HG02884 (cell line): ENCODE results near the gene LGALS13.

Experiments used
- ATAC-seq: cut with Tn5 transposase; IDR thresholded peaks from one replicate; pipeline ENCODE4 v1.9.1; 2021; ENCODE audit warnings: mild to moderate bottlenecking, moderate library complexity; ENCODE audit not compliant: unreplicated experiment

Gene LGALS13

GRCh38 chr19:39602224-39602623 lies at the start of gene LGALS13:
LGALS13 (plus strand) TSS chr19:39602524; CDS start chr19:39602569, 45 bp downstream.
- ATAC-seq: no peak

- ATAC-seq: no peak
These were observed 49.2 kb upstream of the LGALS13 start for GRCh38 chr19:39553082-39553652.

DNA sequence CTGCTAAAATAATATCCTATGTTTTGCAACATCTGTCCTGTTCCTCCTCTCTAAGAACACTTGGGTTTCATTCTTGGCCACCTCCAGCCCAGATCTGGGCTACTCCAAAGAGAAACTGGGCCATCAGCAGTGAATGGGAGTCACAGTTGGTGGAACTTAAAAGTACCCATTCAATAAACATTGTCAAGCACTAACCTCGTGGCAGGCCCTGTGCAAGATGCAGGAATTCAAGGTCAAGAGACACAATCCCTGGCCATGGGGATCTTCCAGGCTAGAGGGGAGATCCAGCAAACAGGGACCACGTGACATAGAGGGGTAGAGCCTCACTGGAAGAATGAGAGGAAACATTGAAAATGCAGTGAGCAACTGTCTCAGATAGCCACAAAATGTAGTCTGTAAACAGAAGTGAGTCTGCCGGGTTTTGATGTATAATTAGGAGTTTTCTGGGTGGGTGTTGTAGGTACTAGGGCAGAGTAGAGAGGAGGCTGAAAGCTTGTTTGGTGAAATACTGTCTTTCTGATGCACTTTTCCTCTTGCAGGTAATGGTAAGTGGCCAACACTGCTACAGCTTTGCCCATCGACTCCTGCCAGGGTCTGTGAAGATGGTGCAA lies 47.5 kb upstream of the LGALS13 start:
- no peak for ATAC-seq

DNA sequence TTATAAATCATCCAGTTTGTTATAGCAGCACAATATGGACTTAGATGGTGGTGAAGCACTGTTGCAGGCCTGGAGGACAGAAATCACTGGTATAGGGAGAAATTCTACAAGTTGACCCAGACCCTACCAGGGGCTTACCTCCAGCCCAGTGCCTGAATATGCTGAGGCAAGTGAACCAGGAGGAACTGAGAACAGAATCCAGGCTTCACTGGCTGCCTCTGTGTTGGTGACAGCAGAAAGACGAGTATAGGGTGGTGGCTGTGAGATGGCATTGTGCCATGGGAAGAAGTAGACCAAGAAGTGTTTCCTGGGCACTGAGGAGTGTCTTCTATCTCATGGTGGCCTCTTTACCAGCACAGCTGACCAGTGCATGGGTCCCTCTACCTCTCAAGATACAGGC lies 46.4 kb upstream of the LGALS13 start:
- ATAC-seq: no peak

DNA sequence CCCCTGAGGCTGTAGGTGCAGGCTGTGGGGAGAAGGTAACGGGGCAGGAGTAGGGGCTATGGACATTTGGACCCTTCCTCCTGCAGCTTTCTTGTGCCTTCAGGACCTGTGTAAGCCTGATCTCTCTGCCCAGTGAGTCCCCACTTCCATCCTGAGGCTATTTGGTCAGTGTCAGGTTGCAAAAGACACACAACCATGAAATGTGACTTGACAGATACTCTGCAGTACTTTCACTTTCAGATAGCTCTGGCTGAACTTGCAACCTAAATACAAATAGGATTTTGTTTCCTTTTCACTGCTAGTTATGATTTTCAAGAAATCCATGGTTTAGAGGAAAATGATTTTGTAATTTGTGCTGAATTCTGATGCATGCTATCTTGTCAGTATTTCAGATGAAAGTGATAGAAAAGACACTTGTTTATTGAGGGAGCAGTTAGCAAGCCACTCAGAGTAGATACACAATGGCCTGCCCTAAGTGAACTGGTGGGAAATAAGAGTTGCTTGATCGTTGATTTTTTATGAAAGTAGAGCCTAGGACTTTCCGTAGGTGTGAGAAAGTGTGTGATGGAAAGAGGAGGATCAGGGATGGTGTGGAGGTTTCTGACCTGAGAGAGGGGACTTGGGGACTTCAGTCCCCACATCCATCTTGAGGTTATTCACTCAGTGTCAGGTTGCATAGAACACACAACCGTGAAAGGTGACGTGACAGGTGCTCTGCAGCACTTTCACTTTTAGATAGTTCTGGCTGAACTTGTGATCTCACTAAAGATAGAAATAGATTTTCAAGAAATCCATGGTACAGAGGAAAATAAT lies 44.3 kb upstream of the LGALS13 start:
- peak; percentile 31 for ATAC-seq

DNA sequence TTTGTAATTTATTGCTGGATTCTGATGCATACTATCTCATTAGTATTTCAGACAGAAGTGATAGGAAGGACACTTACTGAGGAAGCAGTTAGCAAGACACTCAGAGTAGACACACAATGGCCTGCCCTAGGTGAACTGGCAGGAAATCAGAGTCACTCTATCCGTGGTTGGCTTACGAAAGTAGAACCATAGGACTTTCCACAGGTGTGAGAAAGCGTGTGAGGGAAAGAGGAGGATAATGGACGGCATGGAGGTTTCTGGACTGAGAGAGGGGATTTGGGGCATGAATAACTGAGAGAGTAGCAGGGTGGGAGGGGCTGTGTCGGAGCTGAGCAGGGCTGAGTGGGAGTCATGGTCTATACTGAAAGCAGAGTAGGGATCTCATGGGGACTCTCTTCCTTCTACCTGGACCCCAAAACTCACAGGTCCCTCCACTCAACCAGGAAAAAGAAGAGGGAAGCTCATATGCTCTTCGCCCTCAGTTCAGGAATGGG lies 43.7 kb upstream of the LGALS13 start:
- ATAC-seq: no peak

DNA sequence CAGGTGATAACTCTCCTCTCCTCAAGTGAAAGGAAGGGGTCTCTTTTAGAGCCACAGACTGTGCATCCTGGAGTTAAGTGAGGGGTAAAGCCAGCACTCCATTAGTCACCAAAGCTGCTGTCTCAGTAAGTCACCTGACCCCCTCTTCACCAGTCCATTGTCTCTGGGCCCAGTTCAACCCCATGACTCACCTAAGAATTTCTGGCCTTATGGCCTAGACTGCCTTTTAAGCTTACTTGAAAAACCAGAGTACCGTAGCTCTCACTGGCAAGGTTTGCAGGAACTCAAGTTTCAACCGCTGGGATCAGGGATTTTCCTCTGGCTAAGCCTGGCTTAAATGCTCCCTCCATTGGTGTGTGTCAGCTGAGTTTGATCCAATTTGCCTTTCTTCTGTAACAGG lies 38.9 kb upstream of the LGALS13 start:
- no peak for ATAC-seq

DNA sequence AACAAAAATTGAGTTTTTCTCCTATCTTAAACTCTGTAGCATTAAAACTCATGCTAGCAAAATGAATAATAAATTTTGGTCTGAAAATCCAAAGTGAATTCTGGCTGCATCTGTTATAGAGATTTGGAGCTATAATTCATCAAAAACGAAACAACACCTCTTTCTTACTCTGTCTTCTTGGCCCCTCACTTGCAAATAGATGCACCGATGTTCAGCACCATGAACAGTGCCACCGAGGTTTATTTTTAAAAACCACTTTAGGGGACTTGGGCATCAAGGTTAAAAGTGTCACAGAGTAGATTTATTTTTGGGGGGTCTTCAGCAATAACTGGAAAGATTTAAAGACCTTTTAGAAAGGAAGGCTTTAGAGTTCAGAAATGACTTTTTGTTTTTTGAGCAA lies 36.3 kb upstream of the LGALS13 start:
- ATAC-seq: no peak

GRCh38 chr19:39568604-39569003 lies 33.7 kb upstream of the LGALS13 start:
- ATAC-seq: no peak

DNA sequence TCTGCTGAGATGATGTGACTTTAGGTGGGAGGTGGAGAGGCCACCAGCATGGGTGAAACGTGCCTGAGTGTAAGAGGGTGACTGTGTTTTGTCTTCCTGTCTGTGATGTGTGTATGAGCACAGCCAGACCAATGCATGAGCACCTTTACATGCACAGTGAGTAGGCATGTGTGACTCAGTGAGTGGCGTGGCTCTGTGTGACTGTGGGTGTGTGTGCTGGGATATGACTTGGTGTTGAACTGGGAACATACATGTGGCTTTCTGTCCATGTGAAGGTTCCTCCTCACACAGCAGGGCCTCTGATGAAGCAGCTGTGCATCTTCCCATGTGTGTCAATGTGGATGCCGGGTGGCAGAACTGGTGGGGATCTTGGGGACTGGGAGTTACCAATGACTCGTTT lies 19.9 kb upstream of the LGALS13 start:
- ATAC-seq: no peak

DNA sequence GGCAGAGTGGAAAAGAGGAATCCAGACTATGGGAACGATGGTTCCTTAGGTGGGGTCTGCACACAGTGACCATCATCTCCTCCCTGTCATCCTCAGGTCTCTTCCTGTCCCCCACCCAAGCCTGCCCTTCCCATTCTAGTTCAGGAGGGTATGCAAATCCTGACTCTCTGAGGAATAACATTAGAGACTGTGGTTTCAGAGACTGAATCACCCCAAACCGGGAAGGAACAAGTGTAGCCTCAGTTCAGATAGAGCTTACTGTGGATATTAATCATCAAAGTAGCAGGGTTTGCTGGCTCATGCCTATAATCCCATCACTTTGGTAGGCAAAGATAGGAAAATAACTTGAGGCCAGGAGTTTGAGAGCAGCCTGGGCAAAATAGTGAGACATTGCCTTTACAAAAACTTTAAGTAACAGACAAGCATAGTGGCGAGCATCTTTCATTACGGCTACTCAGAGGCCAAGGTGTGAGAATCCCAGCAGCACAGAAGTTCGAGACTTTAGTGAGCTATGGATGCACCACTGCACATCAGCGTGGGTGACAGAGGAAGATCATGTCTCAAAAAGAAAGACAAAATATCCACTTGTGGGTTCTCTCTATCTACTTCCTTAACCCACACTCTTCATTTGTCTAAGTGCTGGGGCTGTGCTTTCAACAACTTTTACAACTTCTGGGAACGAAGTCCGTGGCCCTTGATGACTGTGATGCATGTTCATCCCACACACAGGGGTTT lies 19.3 kb upstream of the LGALS13 start:
- ATAC-seq: no peak

GRCh38 chr19:39587496-39587895 lies 14.8 kb upstream of the LGALS13 start:
- ATAC-seq: no peak

GRCh38 chr19:39588066-39588465 lies 14.3 kb upstream of the LGALS13 start:
- ATAC-seq: no peak

- ATAC-seq: no peak
These were observed 12.1 kb upstream of the LGALS13 start for GRCh38 chr19:39590265-39590664.

DNA sequence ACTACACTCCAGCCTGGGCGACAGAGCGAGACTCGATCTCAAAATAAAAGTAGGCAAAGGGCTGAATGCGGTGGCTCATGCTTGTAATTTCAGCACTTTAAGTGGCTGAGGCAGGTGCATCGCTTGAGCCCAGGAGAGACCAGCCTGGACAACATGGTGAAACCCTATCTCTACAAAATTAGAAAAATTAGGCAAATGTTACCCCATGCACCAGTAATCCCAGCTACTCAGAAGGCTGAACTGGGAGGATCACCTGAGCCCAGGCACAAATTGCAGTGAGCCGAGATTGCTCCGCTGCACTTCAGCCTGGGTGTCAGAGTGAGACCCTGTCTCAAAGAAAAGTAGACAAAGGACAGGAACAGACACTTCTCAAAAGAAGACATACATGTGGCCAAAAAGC lies 9.9 kb upstream of the LGALS13 start:
- ATAC-seq: no peak

DNA sequence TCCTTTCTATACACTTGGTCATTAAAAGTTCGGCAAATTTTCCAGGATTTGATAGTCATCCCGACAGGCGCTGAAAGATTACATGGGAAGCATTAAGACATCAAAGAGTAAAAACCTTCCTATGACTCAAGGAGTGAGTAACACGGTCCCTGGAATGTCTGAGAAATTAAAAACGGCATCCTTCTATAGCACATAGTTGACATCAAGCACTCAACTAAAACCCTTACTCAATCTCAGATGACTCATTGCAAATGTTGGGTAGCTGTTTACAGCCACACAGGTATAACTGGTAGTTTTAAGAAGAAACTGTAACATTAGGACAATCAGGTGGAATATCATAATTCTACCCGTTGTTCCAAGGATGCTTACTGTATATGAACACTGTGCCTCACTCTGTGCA lies 6.4 kb upstream of the LGALS13 start:
- no peak for ATAC-seq

GRCh38 chr19:39596911-39597310 lies 5.4 kb upstream of the LGALS13 start:
- no peak for ATAC-seq

GRCh38 chr19:39599116-39599515 lies 3.2 kb upstream of the LGALS13 start:
- no peak for ATAC-seq

- ATAC-seq: no peak
These were observed 1.5 kb downstream of the LGALS13 start for GRCh38 chr19:39603825-39604224.

DNA sequence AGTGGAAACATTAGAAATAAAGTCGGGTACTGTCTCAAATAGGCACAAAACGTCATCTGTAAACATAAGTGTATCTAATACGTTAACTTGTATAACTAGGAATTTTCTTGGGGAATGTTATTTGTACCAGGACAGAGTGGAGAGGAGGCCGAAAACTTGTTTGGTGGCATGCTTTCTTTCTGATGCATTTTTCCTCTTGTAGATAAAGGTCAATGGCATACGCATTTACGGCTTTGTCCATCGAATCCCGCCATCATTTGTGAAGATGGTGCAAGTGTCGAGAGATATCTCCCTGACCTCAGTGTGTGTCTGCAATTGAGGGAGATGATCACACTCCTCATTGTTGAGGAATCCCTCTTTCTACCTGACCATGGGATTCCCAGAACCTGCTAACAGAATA lies 4.7 kb downstream of the LGALS13 start:
- no peak for ATAC-seq

DNA sequence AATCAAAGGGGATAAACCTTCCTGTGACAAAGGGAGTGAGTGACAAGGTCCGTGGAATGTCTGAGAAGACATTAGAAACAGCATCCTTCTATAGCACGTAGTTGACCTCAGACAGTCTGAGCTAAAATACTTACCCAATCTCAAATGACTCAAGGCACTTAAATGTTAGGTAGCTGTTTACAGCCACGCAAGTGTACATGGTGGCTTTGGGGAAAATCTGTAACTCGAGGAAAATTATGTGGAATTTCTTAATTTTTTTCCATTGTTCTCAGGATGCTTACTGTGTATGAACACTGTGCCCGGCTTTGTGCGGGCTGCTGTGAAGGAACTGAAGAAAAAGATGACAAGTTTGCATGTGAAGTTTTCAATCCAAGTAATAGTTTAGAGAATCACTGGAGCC lies 5.2 kb downstream of the LGALS13 start:
- ATAC-seq: no peak
